WTC11 (cell line): ENCODE data around the gene WDR49. TPM values are rescaled to one million over a fixed set of nuclear protein-coding genes. Genes with fewer than 3 reads are reported as not detected.

Source experiments
- ATAC-seq: fragments of 200-7000 bp; cut with Tn5 transposase; 2 replicates; pipeline ENCODE4 v1.10.0; 2021; ENCODE audit warnings: mild to moderate bottlenecking, moderate library complexity
- CTCF ChIA-PET: fragments of 300-600 bp; sonication (Branson Sonifier 250); formaldehyde crosslinking; loops from one replicate; lab custom pipeline; 2021; ENCODE audit warnings: antibody characterized with exemption; lab: Charles Lee
- POLR2A ChIA-PET: fragments of 350-600 bp; sonication (Branson Sonifier 250); formaldehyde crosslinking; loops from one replicate; lab custom pipeline; 2021; ENCODE audit warnings: antibody characterized with exemption; lab: Charles Lee
- DNase-seq: peaks from one replicate; pipeline ENCODE4 v3.0.0; 2021; ENCODE audit warnings: low spot score
- H3K27ac Mint-ChIP-seq: 2 replicates; pipeline ENCODE4 v1.8.0; 2021; ENCODE audit warnings: mixed read lengths
- H3K27me3 Mint-ChIP-seq: 2 replicates; pipeline ENCODE4 v1.8.0; 2021; ENCODE audit warnings: low read depth, mild to moderate bottlenecking, moderate library complexity, mixed read lengths
- H3K36me3 Mint-ChIP-seq: 2 replicates; pipeline ENCODE4 v1.8.0; 2021; ENCODE audit warnings: mixed read lengths
- H3K4me1 Mint-ChIP-seq: 2 replicates; pipeline ENCODE4 v1.8.0; 2022; ENCODE audit warnings: mixed read lengths
- H3K4me3 Mint-ChIP-seq: 2 replicates; pipeline ENCODE4 v1.8.0; 2021; ENCODE audit warnings: mild to moderate bottlenecking, moderate library complexity, mixed read lengths
- H3K9me3 Mint-ChIP-seq: 2 replicates; pipeline ENCODE4 v1.8.0; 2021; ENCODE audit warnings: mixed read lengths
- ERG ChIP-seq: fragments of 250-450 bp; sonication (Bioruptor Pico); IDR thresholded peaks from 2 replicates; pipeline ENCODE4 v1.8.0; 2021; ENCODE audit warnings: mild to moderate bottlenecking
- ESRRA ChIP-seq: sonication (generic); formaldehyde crosslinking; IDR thresholded peaks from 2 replicates; pipeline ENCODE4 v1.8.1; 2022; ENCODE audit warnings: mild to moderate bottlenecking, missing genetic modification reagents, borderline replicate concordance
- FOXK1 ChIP-seq: sonication (generic); formaldehyde crosslinking; IDR thresholded peaks from 2 replicates; pipeline ENCODE4 v1.8.0; 2022; ENCODE audit warnings: mild to moderate bottlenecking, moderate library complexity, missing genetic modification reagents
- GTF2I ChIP-seq: fragments of 250-450 bp; sonication (Bioruptor Pico); conservative IDR thresholded peaks from 2 replicates; pipeline ENCODE4 v1.4.0; 2021; ENCODE audit warnings: mild to moderate bottlenecking
- IRF2 ChIP-seq: sonication (generic); formaldehyde crosslinking; IDR thresholded peaks from 2 replicates; pipeline ENCODE4 v1.8.0; 2022; ENCODE audit warnings: low read depth, missing genetic modification reagents, borderline replicate concordance
- JAZF1 ChIP-seq: fragments of 250-450 bp; sonication (Bioruptor Pico); IDR thresholded peaks from 2 replicates; pipeline ENCODE4 v1.9.0; 2021; ENCODE audit warnings: moderate library complexity, mild to moderate bottlenecking, inconsistent platforms
- MAX ChIP-seq: sonication (generic); formaldehyde crosslinking; IDR thresholded peaks from 2 replicates; pipeline ENCODE4 v1.8.0; 2022; ENCODE audit warnings: mild to moderate bottlenecking, missing genetic modification reagents
- MLX ChIP-seq: sonication (generic); formaldehyde crosslinking; IDR thresholded peaks from 2 replicates; pipeline ENCODE4 v1.8.1; 2023; ENCODE audit warnings: mild to moderate bottlenecking, missing genetic modification reagents, moderate library complexity
- NR2C2 ChIP-seq: sonication (generic); formaldehyde crosslinking; IDR thresholded peaks from 2 replicates; pipeline ENCODE4 v1.8.0; 2022; ENCODE audit warnings: mild to moderate bottlenecking, missing genetic modification reagents
- OVOL2 ChIP-seq: fragments of 250-450 bp; sonication (Bioruptor Pico); IDR thresholded peaks from 2 replicates; pipeline ENCODE4 v1.9.0; 2021; ENCODE audit warnings: mild to moderate bottlenecking, borderline replicate concordance
- TEAD4 ChIP-seq: sonication (generic); formaldehyde crosslinking; IDR thresholded peaks from 2 replicates; pipeline ENCODE4 v1.8.0; 2022; ENCODE audit warnings: mild to moderate bottlenecking, missing genetic modification reagents
- ZMAT4 ChIP-seq: fragments of 250-450 bp; sonication (Bioruptor Pico); IDR thresholded peaks from 2 replicates; pipeline ENCODE4 v1.9.0; 2021; ENCODE audit warnings: mild to moderate bottlenecking
- ZNF138 ChIP-seq: sonication (generic); formaldehyde crosslinking; conservative IDR thresholded peaks from 2 replicates; pipeline ENCODE4 v1.8.1; 2022; ENCODE audit warnings: mild to moderate bottlenecking, moderate library complexity, missing genetic modification reagents
- total RNA-seq: library from RNA; stranded (reverse); gene quantifications from 3 replicates; pipeline ENCODE4 v1.2.3, GENCODE V29; 2021
- TF ChIP-seq, protein P1 (sequence below): sonication (generic); formaldehyde crosslinking; IDR thresholded peaks from 2 replicates; pipeline ENCODE4 v1.8.0; 2023; ENCODE audit warnings: mild to moderate bottlenecking, missing genetic modification reagents
- TF ChIP-seq, protein P2 (sequence below): sonication (generic); formaldehyde crosslinking; IDR thresholded peaks from 2 replicates; pipeline ENCODE4 v1.8.0; 2022; ENCODE audit warnings: mild to moderate bottlenecking, missing genetic modification reagents
- TF ChIP-seq, protein P3 (sequence below): sonication (generic); formaldehyde crosslinking; IDR thresholded peaks from 2 replicates; pipeline ENCODE4 v1.8.1; 2023; ENCODE audit warnings: mild to moderate bottlenecking, missing genetic modification reagents, borderline replicate concordance
- TF ChIP-seq, protein P4 (sequence below): fragments of 250-450 bp; sonication (Bioruptor Pico); conservative IDR thresholded peaks from 2 replicates; pipeline ENCODE4 v1.9.0; 2021; ENCODE audit warnings: mild to moderate bottlenecking
- TF ChIP-seq, protein P5 (sequence below): sonication (generic); formaldehyde crosslinking; IDR thresholded peaks from 2 replicates; pipeline ENCODE4 v1.8.1; 2022; ENCODE audit warnings: low read depth, mild to moderate bottlenecking, moderate library complexity, missing genetic modification reagents, borderline replicate concordance

The WDR49 gene
- total RNA-seq, 1 experiment from 2014 or later, result 0.92 TPM

- H3K36me3 Mint-ChIP-seq, result no peaks in the 10 kb centered on the region
- ChIA-PET CTCF (no interaction called here), POLR2A (no interaction called here)
- H3K4me1 Mint-ChIP-seq, result 0 out of 2 replicates have a peak, but pooled peaks cover 3% of the 10 kb centered on the region
- H3K27me3 Mint-ChIP-seq, result no peaks in the 10 kb centered on the region
- no peak overlapping the region for H3K4me3 Mint-ChIP-seq
- H3K9me3 Mint-ChIP-seq, result peaks cover 12% of the 10 kb centered on the region; the same call in 1 of the 2 replicates
- DNase-seq, result no peak
- TF ChIP-seq MAX (CRISPR knock-in tag) (no peak), MLX (CRISPR knock-in tag) (no peak), ZNF138 (no peak), GTF2I (CRISPR knock-in tag) (no peak), JAZF1 (no peak)
- ATAC-seq, result no peak
- no peak overlapping the region for H3K27ac Mint-ChIP-seq
Measured at GRCh38 chr3:167502401-167502800, 151.3 kb downstream of the WDR49 start.

DNA sequence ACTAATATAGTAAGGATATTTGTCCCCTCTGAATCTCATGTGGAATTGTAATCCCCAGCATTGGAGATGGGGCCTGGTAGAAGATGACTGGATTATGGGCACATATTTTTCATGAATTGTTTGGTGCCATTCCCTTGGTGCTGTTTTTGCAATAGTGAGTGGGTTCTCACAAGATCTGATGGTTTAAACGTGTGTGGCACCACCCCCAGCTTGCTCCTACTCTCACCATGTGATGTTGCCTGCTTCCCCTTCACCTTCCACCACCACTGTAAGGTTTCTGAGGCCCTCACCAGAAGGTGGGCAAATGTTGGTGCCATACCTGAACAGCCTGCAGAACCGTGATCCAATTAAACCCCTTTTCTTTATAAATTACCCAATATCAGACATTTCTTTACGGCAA, 151.8 kb downstream of the WDR49 start:
- no peaks in the 10 kb centered on the region for H3K36me3 Mint-ChIP-seq
- no peak for ATAC-seq
- no peak for TF ChIP-seq NR2C2
- TF ChIP-seq FOXK1, result no peak
- TF ChIP-seq, protein P1, sequence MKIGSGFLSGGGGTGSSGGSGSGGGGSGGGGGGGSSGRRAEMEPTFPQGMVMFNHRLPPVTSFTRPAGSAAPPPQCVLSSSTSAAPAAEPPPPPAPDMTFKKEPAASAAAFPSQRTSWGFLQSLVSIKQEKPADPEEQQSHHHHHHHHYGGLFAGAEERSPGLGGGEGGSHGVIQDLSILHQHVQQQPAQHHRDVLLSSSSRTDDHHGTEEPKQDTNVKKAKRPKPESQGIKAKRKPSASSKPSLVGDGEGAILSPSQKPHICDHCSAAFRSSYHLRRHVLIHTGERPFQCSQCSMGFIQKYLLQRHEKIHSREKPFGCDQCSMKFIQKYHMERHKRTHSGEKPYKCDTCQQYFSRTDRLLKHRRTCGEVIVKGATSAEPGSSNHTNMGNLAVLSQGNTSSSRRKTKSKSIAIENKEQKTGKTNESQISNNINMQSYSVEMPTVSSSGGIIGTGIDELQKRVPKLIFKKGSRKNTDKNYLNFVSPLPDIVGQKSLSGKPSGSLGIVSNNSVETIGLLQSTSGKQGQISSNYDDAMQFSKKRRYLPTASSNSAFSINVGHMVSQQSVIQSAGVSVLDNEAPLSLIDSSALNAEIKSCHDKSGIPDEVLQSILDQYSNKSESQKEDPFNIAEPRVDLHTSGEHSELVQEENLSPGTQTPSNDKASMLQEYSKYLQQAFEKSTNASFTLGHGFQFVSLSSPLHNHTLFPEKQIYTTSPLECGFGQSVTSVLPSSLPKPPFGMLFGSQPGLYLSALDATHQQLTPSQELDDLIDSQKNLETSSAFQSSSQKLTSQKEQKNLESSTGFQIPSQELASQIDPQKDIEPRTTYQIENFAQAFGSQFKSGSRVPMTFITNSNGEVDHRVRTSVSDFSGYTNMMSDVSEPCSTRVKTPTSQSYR (CRISPR knock-in tag), result no peak
- TF ChIP-seq, protein P2, sequence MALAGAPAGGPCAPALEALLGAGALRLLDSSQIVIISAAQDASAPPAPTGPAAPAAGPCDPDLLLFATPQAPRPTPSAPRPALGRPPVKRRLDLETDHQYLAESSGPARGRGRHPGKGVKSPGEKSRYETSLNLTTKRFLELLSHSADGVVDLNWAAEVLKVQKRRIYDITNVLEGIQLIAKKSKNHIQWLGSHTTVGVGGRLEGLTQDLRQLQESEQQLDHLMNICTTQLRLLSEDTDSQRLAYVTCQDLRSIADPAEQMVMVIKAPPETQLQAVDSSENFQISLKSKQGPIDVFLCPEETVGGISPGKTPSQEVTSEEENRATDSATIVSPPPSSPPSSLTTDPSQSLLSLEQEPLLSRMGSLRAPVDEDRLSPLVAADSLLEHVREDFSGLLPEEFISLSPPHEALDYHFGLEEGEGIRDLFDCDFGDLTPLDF, result no peak
- TF ChIP-seq OVOL2, result no peak
- TF ChIP-seq, protein P3, sequence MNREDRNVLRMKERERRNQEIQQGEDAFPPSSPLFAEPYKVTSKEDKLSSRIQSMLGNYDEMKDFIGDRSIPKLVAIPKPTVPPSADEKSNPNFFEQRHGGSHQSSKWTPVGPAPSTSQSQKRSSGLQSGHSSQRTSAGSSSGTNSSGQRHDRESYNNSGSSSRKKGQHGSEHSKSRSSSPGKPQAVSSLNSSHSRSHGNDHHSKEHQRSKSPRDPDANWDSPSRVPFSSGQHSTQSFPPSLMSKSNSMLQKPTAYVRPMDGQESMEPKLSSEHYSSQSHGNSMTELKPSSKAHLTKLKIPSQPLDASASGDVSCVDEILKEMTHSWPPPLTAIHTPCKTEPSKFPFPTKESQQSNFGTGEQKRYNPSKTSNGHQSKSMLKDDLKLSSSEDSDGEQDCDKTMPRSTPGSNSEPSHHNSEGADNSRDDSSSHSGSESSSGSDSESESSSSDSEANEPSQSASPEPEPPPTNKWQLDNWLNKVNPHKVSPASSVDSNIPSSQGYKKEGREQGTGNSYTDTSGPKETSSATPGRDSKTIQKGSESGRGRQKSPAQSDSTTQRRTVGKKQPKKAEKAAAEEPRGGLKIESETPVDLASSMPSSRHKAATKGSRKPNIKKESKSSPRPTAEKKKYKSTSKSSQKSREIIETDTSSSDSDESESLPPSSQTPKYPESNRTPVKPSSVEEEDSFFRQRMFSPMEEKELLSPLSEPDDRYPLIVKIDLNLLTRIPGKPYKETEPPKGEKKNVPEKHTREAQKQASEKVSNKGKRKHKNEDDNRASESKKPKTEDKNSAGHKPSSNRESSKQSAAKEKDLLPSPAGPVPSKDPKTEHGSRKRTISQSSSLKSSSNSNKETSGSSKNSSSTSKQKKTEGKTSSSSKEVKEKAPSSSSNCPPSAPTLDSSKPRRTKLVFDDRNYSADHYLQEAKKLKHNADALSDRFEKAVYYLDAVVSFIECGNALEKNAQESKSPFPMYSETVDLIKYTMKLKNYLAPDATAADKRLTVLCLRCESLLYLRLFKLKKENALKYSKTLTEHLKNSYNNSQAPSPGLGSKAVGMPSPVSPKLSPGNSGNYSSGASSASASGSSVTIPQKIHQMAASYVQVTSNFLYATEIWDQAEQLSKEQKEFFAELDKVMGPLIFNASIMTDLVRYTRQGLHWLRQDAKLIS (CRISPR knock-in tag), result no peak
- no peak for TF ChIP-seq TEAD4 (CRISPR knock-in tag)
- no peak for DNase-seq
- no peak overlapping the region for H3K4me3 Mint-ChIP-seq
- peaks cover 12% of the 10 kb centered on the region; the same call in 1 of the 2 replicates for H3K9me3 Mint-ChIP-seq
- CTCF ChIA-PET, result no interaction called here
- no peaks in the 10 kb centered on the region for H3K27me3 Mint-ChIP-seq
- 0 out of 2 replicates have a peak, but pooled peaks cover 4% of the 10 kb centered on the region for H3K4me1 Mint-ChIP-seq
- H3K27ac Mint-ChIP-seq, result no peak overlapping the region
- POLR2A ChIA-PET, result no interaction called here

DNA sequence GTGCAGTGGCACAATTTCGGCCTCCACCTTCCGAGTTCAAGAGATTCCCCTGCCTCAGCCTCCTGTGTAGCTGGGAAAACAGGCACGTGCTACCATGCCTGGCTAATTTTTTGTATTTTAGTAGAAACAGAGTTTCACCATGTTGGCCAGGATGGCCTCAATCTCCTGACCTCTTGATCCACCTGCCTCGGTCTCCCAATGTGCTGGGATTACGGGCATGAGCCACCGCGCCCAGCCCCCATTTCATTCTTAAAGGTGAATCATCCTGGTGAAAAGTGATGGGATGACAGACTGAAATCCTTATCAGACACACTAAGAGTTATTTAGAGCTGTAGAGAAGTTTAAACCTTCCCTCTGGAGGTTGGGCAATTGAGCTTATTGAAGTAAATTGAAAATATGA, 155.8 kb downstream of the WDR49 start:
- Mint-ChIP-seq H3K4me3 (no peak overlapping the region), H3K27ac (no peak overlapping the region), H3K27me3 (no peaks in the 10 kb centered on the region; the same call in 1 of the 2 replicates), H3K4me1 (0 out of 2 replicates have a peak, but pooled peaks cover 6% of the 10 kb centered on the region), H3K9me3 (0 out of 2 replicates have a peak, but pooled peaks cover 5% of the 10 kb centered on the region), H3K36me3 (no peaks in the 10 kb centered on the region)
- ATAC-seq, result no peak
- ChIA-PET POLR2A (no interaction called here), CTCF (no interaction called here)
- DNase-seq, result no peak
- TF ChIP-seq IRF2, result no peak
- TF ChIP-seq ERG (CRISPR knock-in tag), result no peak
- no peak for TF ChIP-seq ZMAT4 (CRISPR knock-in tag)
- TF ChIP-seq ESRRA (CRISPR knock-in tag), result no peak
- TF ChIP-seq, protein P4, sequence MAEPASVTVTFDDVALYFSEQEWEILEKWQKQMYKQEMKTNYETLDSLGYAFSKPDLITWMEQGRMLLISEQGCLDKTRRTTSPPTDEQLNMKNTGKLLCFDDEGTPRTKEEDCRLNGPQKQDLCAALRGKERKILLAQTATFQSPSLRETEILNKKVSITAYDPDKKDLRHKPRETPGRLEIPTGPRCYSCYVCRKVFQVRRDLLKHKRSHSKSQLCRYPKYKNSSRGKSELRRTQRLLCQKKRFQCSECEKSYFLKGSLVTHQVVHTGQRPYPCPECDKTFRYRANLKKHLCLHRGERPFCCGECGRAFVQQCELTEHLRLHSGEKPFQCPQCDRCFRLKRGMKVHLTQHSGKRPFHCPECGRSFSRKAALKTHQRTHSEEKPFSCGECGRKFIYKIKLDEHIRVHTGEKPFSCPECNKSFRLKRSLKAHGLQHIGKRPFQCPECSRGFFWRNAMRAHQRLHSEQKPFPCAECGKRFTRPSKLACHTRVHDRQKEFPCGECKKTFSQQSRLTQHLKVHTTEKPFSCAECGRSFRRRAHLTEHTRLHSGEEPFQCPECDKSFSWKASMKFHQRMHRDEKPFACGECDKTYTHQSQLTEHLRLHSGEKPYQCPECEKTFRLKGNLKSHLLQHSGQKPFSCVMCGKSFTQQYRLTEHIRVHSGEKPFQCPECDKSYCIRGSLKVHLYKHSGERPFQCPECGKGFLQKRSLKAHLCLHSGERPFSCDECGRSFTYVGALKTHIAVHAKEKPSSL (CRISPR knock-in tag), result no peak
- TF ChIP-seq, protein P5, sequence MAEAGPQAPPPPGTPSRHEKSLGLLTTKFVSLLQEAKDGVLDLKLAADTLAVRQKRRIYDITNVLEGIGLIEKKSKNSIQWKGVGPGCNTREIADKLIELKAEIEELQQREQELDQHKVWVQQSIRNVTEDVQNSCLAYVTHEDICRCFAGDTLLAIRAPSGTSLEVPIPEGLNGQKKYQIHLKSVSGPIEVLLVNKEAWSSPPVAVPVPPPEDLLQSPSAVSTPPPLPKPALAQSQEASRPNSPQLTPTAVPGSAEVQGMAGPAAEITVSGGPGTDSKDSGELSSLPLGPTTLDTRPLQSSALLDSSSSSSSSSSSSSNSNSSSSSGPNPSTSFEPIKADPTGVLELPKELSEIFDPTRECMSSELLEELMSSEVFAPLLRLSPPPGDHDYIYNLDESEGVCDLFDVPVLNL (CRISPR knock-in tag), result no peak
